Testis (tissue), 3 donors: ENCODE results near the gene TPCN2. TPM values are rescaled to one million over a fixed set of nuclear protein-coding genes. Genes with fewer than 3 reads are reported as not detected.

Experiments used
- DNase-seq: peaks from one replicate; pipeline ENCODE4 v3.0.0-alpha.2; 2019
- H3K27ac ChIP-seq, 2 donors: fragments of 200-600 bp; sonication (generic); one replicate each; pipeline ENCODE4 v1.5.1; 2019
- H3K27me3 ChIP-seq: fragments of 200-600 bp; sonication (generic); one replicate; pipeline ENCODE4 v1.5.1; 2019
- H3K36me3 ChIP-seq: fragments of 200-600 bp; sonication (generic); one replicate; pipeline ENCODE4 v1.5.1; 2017; ENCODE audit warnings: low read depth; ENCODE audit errors: missing control alignments
- H3K4me1 ChIP-seq: fragments of 200-600 bp; sonication (generic); one replicate; pipeline ENCODE4 v1.5.1; 2019
- H3K4me3 ChIP-seq, 2 donors: fragments of 200-600 bp; sonication (generic); one replicate each; pipeline ENCODE4 v1.5.1; 2017 to 2019
- H3K9me3 ChIP-seq: fragments of 200-600 bp; sonication (generic); one replicate; pipeline ENCODE4 v1.5.1; 2017
- POLR2A ChIP-seq: fragments of 450-650 bp; IDR thresholded peaks from one replicate; pipeline ENCODE4 v1.6.1; 2017; ENCODE audit warnings: antibody characterized with exemption, mild to moderate bottlenecking, moderate library complexity
- WGBS, 2 donors: methylation state at CpG; one replicate each; pipeline ENCODE4 v1.1.5; 2018; 5-methylcytosine and 5-hydroxymethylcytosine counted together
- intact Hi-C: fragments of 100-400 bp; cut with DNase I; formaldehyde crosslinking; loops from one replicate; pipeline ENCODE4 v1.15.1; 2023; ENCODE audit warnings: low total_unique reads
- polyA plus RNA-seq: library from polyadenylated mRNA; stranded (reverse); fragments of 350-450 nt; fragmentation: Illumina TruSeq; extraction: RNeasy Lipid Tissue Mini Kit (QIAGEN cat#74804); gene quantifications from one replicate; pipeline ENCODE4 v1.2.3, GENCODE V29; 2014; ENCODE audit warnings: low read depth, low replicate concordance; ENCODE audit not compliant: insufficient read depth
- total RNA-seq, 2 donors: library from RNA; depleted of rRNA; stranded (reverse); fragments of >200 nt; gene quantifications; one replicate each; pipeline ENCODE4 v1.2.3, GENCODE V29; 2016
- TF ChIP-seq, protein P1 (sequence below), 3 experiments: fragments of 450-650 bp in 2 of 3; fragments of 200-600 bp in 1 of 3; sonication (generic) in 1 of 3; IDR thresholded peaks; one replicate each; pipeline ENCODE4 v1.5.1; 2016 to 2019; ENCODE audit warnings: antibody characterized with exemption in 3 of 3, mild to moderate bottlenecking in 2 of 3, moderate library complexity in 1 of 3

TPCN2 gene
- total and polyA plus RNA-seq, 3 donors from 2014 or later: 12.9 to 32.5 (median 28.4) TPM

DNA sequence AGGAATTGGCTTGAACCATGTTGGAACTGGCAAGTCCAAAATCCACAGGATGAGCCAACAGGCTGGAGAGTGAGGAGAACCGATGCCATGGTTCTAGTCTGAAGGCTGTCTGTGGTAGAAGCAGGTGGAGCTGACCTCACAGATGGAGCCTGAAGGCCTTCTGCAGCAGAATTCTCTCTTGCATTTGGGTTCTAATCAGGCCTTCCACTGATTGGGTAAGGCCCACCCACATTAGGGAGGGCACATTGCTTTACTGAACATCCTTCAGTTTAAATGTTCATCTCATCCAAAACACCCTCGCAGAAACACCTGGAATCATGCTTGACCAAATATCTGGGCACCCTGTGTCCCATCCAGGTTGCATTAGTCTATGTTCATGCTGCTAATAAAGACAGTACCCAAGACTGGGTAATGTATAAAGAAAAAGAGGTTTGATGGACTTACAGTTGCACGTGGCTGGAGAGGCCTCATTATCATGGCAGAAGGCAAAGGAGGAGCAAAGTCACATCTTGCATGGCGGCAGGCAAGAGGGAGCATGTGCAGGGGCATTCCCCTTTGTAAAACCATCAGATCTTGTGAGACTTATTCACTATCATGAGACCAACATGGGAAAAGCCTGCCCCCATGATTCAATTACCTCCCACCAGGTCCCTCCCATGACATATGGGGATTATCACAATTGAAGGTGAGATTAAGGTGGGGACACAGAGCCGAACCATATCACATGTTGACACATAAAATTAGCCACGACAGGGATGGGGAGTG is 122.9 kb downstream of the TPCN2 start:
- Histone ChIP-seq H3K36me3 (no peaks in the 10 kb centered on the region), H3K4me1 (no peaks in the 10 kb centered on the region), H3K27me3 (no peaks in the 10 kb centered on the region), H3K4me3 (no peak overlapping the region), H3K27ac (no peak overlapping the region), H3K9me3 (no peaks in the 10 kb centered on the region)
- WGBS, 2 donors: 89 to 91% methylated on average over 6 of the region's 6 CpGs
- intact Hi-C loops: no loop called here
- no peak for DNase-seq
- no peak for TF ChIP-seq POLR2A
- TF ChIP-seq, protein P1, sequence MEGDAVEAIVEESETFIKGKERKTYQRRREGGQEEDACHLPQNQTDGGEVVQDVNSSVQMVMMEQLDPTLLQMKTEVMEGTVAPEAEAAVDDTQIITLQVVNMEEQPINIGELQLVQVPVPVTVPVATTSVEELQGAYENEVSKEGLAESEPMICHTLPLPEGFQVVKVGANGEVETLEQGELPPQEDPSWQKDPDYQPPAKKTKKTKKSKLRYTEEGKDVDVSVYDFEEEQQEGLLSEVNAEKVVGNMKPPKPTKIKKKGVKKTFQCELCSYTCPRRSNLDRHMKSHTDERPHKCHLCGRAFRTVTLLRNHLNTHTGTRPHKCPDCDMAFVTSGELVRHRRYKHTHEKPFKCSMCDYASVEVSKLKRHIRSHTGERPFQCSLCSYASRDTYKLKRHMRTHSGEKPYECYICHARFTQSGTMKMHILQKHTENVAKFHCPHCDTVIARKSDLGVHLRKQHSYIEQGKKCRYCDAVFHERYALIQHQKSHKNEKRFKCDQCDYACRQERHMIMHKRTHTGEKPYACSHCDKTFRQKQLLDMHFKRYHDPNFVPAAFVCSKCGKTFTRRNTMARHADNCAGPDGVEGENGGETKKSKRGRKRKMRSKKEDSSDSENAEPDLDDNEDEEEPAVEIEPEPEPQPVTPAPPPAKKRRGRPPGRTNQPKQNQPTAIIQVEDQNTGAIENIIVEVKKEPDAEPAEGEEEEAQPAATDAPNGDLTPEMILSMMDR (IDR thresholded peaks at IDR 0.05): no peak

DNA sequence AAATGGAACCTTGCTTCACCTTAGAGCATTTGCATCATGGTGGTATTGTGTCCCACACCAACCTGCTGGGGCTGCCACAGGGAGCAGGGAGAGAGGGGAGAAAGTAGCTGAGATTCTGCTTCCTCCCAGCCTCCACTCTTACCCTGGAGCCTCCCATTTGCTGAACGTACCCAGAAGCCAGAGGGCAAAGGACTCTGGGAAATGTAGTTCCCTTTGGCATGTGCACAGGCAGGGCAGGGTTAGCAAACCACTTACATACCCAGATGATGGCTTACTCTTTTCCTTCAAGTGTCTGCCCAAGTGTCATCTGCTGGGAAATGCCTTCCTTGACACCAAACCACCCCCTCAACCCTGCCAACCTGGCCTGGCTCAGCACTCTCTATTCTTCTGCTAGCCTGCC is 123.9 kb downstream of the TPCN2 start:
- Histone ChIP-seq H3K27ac (no peak overlapping the region), H3K4me1 (no peaks in the 10 kb centered on the region), H3K9me3 (no peaks in the 10 kb centered on the region), H3K27me3 (no peaks in the 10 kb centered on the region), H3K4me3 (no peak overlapping the region), H3K36me3 (no peaks in the 10 kb centered on the region)
- DNase-seq: no peak
- WGBS, 2 donors: 20 to 30% methylated on average over 1 of the region's 1 CpG
- TF ChIP-seq, protein P1 (IDR thresholded peaks at IDR 0.05): no peak
- TF ChIP-seq POLR2A: no peak
- intact Hi-C loops: no loop called here

- WGBS, 2 donors: 96 to 100% methylated on average over 1 to 3 of the region's 3 CpGs
- Histone ChIP-seq H3K4me1 (no peaks in the 10 kb centered on the region), H3K9me3 (no peaks in the 10 kb centered on the region), H3K36me3 (no peaks in the 10 kb centered on the region), H3K27me3 (no peaks in the 10 kb centered on the region), H3K27ac (no peak overlapping the region), H3K4me3 (no peak overlapping the region)
- intact Hi-C loops: no loop called here
- no peak for DNase-seq
- TF ChIP-seq POLR2A: no peak
- TF ChIP-seq, protein P1 (IDR thresholded peaks at IDR 0.05): no peak
These were observed 124.6 kb downstream of the TPCN2 start for GRCh38 chr11:69173331-69173730.

DNA sequence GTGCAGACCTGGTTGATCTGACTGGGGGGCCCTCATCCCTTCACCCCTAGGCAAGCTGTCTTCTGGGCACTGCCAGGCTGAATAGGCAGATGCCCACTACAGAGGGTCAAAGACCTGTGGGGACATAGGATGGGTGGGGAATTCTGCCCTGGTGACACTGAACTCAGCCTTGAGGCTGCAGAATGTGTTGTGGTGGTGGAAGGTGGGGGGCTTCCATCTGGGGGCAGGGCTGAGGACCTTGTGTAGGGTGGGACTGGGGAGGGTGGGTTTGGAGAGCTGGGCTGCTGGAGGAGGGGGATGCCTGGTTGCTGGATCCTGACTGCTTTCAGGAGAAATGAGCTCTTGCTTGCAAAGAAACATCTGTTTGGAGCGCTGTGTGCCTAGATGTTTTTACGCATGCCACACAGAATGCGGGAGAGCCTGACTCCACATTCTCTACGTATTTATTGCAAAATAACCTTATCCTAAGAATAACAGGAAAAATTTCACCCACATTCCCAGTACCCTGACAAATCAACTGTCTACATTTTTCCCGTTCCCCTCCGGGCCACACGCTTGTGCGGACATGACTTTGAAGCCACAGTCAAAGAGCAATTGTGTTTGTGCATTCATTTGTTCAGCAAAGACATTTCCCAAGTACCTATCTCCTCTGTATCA is 125.3 kb downstream of the TPCN2 start:
- H3K4me3 ChIP-seq: no peak overlapping the region

More for the DNA sequence above, 125.3 kb downstream of the TPCN2 start:
- Histone ChIP-seq H3K27me3 (no peaks in the 10 kb centered on the region), H3K4me1 (no peaks in the 10 kb centered on the region), H3K27ac (no peak overlapping the region), H3K36me3 (no peaks in the 10 kb centered on the region), H3K9me3 (no peaks in the 10 kb centered on the region)
- WGBS, 2 donors: 97% methylated on average over 8 of the region's 8 CpGs
- intact Hi-C loops: no loop called here
- no peak for DNase-seq
- TF ChIP-seq, protein P1 (IDR thresholded peaks at IDR 0.05): no peak
- no peak for TF ChIP-seq POLR2A
